Sigmoid colon (tissue), 4 donors: ENCODE data around the gene SLAMF1.

Source experiments
- EP300 ChIP-seq, 4 donors: sonication (generic); formaldehyde crosslinking; IDR thresholded peaks; one replicate each; pipeline ENCODE4 v1.6.1; 2017; ENCODE audit warnings: antibody characterized with exemption in 4 of 4
- POLR2A ChIP-seq, 2 donors: fragments of 450-650 bp; IDR thresholded peaks; one replicate each; pipeline ENCODE4 v1.6.1; 2016; ENCODE audit warnings: antibody characterized with exemption in 2 of 2, mild to moderate bottlenecking in 2 of 2, moderate library complexity in 2 of 2

- no peak for TF ChIP-seq POLR2A (IDR thresholded peaks at IDR 0.05)
- no peak for TF ChIP-seq EP300 (IDR thresholded peaks at IDR 0.05)
Measured at GRCh38 chr1:160560045-160560705, 86.7 kb downstream of the SLAMF1 start.
